Amniotic epithelial cell (primary cell): Measurements from ENCODE around the gene EPHA5.

Source experiments
- DNase-seq: peaks from one replicate; pipeline ENCODE4 v3.0.0-alpha.2; 2010; ENCODE audit warnings: low read depth

Gene EPHA5

DNA sequence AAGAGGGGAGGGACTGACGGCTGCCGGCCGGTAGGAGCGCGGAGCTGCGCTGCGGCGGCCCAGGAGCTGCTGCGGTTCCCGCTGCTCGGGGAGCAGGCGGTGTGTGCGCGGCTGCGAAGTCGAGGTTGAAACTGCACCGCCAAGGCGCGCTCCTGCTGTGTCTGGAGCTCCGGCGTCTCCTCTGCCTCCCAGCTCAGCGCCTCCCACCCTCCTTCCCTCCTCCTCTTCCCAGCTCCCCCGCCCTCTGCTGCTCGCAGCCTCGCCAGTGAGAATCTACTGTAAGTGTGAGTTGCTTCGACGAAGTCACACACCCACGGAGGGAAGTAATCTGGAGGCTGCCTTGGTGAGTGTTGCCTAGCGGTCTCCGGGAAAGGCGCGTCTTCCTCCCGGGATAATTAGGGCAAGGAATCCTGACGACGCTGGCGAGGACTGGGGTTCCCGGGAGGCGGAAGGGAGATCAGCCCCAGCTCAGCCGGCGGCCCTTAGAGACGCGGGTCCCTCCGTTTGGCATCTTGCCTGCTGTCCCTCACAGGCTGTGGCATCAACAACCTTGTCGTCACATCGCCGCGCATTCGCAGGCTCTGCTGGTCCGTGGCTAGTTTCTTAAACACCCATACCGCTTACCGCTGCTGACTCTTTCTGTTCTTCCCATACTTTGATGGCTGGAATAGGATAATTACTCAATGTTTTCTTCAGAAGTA, at the start of gene EPHA5:
Gene EPHA5 (minus strand): TSS at position 159 of the 701 bp plus-strand sequence. CDS start 747 bp downstream, outside the sequence.
- peak; percentile 89 for DNase-seq

DNA sequence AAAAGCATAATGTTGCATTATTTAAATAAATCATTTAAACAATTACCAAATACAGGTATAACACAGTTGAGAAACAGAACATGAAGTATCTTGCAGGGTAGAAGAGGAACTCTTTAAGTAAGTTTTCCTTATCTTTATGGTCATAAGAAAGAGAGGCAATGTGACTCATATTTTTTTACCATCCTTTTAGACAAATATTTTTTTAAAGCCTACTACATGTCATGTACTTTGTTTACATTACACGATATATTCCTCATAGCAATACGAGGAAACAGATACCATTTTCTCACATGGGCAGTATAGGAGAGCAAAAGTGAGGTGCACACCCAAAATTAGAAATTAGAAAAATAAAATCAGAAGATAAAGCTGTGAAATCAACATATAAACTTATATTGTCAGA, 49.3 kb upstream of the EPHA5 start:
- DNase-seq: no peak

DNA sequence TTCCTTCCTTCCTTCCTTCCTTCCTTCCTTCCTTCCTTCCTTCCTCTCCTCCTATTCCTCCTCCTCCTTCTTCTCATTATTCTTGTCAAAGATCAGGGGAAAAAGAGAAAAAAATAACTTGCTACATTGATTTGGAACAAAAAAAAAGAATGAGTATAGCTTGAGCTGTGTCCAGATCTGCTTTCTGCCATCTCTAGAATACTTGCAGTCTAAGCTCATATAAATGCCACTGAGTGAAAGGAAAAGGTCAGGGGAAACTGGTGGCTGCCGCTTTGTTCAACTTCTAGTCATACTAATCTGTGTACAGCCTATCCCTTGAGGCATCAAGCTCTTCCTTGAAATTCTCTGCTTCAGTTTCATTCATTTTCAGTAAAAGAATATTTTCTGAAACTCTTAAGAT, 28.3 kb upstream of the EPHA5 start:
- DNase-seq: no peak

DNA sequence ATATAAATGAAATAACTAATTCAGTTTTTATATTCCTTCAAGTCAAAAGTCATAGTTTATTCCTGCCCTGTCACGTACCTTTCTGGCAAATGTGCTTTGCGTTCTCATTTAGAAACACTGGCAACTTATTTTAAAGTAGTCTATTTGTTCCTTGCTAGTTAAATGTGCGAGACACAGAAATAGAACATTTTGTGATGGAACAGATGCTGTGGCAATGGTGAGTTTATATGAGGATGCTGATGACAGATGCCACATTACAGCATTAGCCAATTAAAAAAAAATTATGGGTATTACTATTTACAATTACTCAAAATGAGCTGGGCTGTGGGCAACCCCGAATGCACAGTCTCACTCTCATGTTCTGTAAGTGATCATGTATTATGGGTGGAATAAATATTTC, 26.1 kb upstream of the EPHA5 start:
- DNase-seq: no peak

- DNase-seq: no peak
These were observed 1.1 kb upstream of the EPHA5 start for GRCh38 chr4:65671372-65671771.

DNA sequence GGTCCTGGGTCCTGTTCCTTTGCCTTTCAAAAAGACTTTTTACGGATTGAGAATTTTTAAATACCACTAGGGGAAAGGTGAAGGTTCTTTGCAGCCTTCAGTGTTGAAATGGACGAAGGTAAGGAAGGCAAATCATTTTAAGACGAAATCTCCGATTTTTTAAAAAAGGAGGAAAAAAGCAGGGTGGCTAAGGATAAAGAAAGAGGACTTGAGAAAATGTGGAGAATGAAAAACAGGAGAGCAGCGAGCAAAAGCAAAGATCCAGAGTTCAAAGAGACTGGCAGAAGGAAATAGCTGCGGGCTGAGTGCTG, 314 bp downstream of the EPHA5 start:
- no peak for DNase-seq

- DNase-seq: no peak
These were observed 924 bp downstream of the EPHA5 start for GRCh38 chr4:65669111-65670019.

DNA sequence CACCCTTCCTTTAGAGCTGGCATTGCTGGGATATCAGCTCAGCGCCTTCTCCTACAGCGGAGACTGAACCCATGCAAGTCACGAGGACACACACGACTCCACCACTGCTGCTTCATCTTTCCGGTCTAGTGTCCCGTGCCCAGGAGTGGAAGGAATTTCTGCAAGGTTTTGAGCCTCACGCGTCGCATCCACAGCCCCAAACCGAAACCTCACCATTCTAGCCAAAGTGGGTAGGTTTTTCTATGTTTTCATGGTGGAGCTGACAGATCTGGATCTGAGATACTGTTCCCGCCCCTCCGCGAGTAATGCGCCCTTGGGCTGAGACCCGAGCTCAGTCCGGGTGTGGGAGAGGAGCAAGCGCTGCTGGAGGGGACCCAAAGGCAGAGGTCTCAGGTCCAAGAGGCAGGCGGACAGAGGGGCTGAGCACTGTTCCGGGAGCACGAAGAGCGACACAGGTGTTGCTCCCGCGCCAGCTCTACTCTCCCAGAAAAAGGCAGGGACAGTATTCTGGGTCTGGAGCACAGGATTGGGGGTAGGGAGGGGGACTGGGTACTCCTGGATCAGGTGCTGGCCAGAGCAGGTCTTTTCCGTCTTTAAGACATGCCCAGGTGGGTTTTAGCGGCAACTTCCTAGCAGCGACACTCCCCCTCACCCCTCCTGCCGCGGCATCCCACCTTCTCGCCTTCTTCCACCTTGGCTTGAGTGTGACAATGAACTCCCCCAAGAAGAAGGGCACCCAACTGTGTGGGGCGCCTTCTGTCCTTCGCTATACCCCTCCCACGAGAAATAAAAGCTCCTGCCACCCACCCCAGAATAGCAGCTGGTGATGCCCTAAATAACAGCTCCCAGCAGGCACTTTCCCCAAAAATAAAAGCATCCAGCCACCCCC, 1.8 kb downstream of the EPHA5 start:
- DNase-seq: peak; percentile 24

- DNase-seq: no peak
These were observed 2.7 kb downstream of the EPHA5 start for GRCh38 chr4:65667506-65668041.

- no peak for DNase-seq
These were observed 4.3 kb downstream of the EPHA5 start for GRCh38 chr4:65665771-65666523.

DNA sequence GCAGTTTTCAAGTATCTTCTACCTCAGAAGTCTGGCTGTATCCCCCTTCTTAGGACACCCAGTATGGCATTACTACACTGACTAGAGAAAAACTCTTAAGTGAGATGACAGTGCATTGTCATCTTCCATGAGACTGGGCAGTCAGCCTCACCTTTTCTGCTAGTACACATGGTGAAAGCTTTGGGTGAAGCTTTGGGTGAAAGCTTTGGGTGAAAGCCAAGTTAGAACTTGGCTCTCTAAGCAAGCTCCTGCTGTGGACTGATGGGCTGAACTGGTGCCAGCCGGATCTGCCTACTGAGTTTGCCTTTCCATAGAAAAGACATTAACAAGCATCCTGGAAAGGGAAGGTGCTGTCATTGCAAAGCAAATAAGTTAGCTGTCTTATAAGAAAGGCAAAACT, 8.8 kb downstream of the EPHA5 start:
- DNase-seq: no peak

- DNase-seq: no peak
These were observed 12.2 kb downstream of the EPHA5 start for GRCh38 chr4:65658117-65658516.

- no peak for DNase-seq
These were observed 14.3 kb downstream of the EPHA5 start for GRCh38 chr4:65656008-65656407.

- DNase-seq: no peak
These were observed 15.3 kb downstream of the EPHA5 start for GRCh38 chr4:65654976-65655375.

DNA sequence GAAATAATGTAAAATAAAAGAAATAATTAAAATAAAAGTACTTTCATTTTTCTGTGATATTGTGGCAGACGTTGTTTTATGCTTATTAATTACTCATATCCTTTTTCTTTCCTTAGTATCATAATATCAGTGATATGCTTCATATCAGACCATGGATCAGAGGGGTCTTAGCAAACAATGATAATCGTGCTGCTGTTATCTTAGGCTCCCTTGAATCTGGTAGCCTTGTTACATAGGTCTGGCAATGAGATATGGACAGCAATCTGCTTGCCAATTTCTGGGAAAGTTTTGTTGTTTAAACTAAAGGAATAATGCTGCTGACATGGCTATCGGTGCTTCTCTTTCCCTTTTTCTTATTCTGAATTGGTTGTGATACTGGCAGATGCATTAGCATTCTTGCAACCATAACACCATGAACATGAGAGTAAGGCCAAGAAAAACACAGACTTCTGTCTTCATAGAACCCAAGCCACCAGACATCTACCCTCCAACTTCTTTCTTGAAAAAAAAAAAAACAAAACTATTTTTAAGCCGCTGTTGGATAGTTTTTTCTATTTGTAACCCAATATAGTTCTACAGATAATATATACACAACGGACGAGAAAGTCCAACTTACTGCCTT, 16.4 kb downstream of the EPHA5 start:
- no peak for DNase-seq

DNA sequence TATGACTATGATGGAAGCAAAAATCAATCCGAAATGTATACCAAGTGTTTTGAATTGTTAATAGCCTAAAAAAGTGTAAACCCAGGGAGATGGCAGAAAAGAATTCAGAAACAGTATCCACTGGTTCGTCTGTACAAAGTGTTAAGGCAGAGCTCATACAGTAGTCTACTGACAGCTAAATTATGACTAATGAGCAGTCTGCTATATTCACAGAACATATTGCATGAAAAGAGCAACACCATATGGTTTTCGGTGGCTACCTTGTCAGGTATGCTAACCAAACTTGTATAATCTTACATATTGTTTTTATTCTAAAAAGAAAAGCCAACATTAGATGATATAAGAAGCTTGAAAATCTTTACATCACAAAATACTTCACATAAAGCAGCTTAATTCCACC, 18.5 kb downstream of the EPHA5 start:
- DNase-seq: no peak

DNA sequence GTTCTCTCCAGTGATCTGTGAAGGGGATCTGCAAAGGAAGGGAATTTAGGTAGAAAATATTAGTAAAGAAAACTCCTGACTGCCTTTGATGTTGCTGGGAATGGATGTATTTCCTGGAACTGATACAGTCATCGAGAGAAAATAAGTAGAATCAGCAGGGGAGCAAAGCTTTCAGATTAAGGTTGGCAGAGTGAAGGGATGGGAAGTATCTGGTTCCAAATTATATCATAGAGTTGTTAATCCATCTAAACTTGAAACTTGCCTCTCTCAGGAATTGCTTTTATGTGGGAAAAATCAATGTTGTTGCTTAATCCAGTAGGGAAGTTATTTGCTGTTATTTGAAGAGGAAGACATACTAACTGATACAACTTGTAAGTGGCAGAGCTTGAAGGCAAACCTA, 19.3 kb downstream of the EPHA5 start:
- no peak for DNase-seq

DNA sequence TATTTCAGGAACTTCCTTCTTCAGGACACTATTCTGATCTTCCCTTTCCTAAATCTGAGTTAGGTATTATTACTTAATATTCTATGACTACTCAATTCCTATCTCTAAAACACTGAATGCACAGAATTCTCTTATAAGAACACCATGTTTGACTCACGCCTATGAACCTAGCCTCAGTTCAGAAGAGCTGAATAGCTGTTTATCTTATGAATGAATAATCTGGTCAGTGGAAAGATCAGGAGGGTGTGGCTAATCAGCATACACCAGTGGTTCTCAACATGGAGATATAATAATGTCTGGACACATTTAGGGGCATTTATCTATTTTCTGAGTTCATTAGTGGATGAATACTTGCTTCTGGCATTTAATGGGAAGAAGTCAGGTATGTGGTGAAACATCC, 24.2 kb downstream of the EPHA5 start:
- DNase-seq: peak; percentile 56

DNA sequence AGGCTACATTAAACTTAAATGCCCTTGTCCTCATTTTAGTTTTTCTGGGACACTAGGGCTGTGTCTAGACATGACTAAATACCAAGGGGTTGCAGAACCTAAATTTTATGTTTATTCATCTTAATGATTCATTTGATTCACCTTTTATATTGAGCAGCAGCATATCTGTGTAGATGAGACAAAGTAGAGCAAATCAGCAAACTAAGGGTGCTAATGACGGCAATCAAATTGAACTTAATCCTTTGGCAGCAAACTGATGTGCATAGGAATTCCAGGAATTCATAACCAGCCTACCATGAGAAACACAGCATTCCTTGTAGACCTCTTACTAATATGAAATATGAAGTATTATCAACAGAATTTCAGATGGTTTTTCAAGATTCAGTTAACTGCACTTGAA, 25.1 kb downstream of the EPHA5 start:
- peak; percentile 69 for DNase-seq

- peak; percentile 7 for DNase-seq
These were observed 35.1 kb downstream of the EPHA5 start for GRCh38 chr4:65635051-65635821.
